WTC11 (cell line): ENCODE data around the gene GYS1.

Experiments
- SMAD3 ChIP-seq: sonication (generic); formaldehyde crosslinking; IDR thresholded peaks from 2 replicates; pipeline ENCODE4 v1.8.0; 2022; ENCODE audit warnings: missing genetic modification reagents, mild to moderate bottlenecking, borderline replicate concordance
- ZNF121 ChIP-seq: sonication (generic); formaldehyde crosslinking; IDR thresholded peaks from 2 replicates; pipeline ENCODE4 v1.8.0; 2023; ENCODE audit warnings: missing genetic modification reagents
- ZNF138 ChIP-seq: sonication (generic); formaldehyde crosslinking; conservative IDR thresholded peaks from 2 replicates; pipeline ENCODE4 v1.8.1; 2022; ENCODE audit warnings: mild to moderate bottlenecking, moderate library complexity, missing genetic modification reagents
- ZNF416 ChIP-seq: fragments of 250-450 bp; sonication (Bioruptor Pico); IDR thresholded peaks from 2 replicates; pipeline ENCODE4 v1.9.0; 2021; ENCODE audit warnings: mild to moderate bottlenecking, inconsistent platforms
- TF ChIP-seq, protein P1 (sequence below): fragments of 200-600 bp; IDR thresholded peaks from 2 replicates; pipeline ENCODE4 v1.8.0; 2022; ENCODE audit warnings: antibody characterized with exemption
- TF ChIP-seq, protein P2 (sequence below): sonication (generic); formaldehyde crosslinking; IDR thresholded peaks from 2 replicates; pipeline ENCODE4 v1.8.1; 2023; ENCODE audit warnings: mild to moderate bottlenecking, missing genetic modification reagents, moderate library complexity
- TF ChIP-seq, protein P3 (sequence below): fragments of 250-450 bp; sonication (Bioruptor Pico); IDR thresholded peaks from 2 replicates; pipeline ENCODE4 v1.9.0; 2021; ENCODE audit warnings: mild to moderate bottlenecking
- TF ChIP-seq, protein P4 (sequence below): sonication (generic); formaldehyde crosslinking; conservative IDR thresholded peaks from 2 replicates; pipeline ENCODE4 v1.8.1; 2023; ENCODE audit warnings: mild to moderate bottlenecking, low read depth, missing genetic modification reagents, moderate library complexity
- TF ChIP-seq, protein P5 (sequence below): sonication (generic); formaldehyde crosslinking; IDR thresholded peaks from 2 replicates; pipeline ENCODE4 v1.8.0; 2022; ENCODE audit warnings: mild to moderate bottlenecking, missing genetic modification reagents

DNA sequence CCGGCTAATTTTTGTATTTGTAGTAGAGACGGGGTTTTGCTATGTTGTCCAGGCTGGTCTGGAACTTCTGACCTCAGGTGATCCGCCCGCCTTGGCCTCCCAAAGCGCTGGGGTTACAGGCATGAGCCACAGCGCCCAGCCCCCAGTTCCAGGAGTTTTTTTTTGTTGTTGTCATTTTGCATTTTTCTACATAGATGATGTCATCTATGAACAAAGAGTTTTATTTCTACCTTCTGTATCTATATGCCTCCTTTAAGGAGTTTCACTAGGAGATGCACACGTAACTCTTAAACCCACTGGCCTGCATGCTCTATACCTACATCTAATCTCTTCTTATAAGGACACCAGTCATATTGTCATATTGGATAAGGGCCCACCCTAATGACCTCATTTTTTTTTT is 54.9 kb downstream of the GYS1 start:
- TF ChIP-seq, protein P1, sequence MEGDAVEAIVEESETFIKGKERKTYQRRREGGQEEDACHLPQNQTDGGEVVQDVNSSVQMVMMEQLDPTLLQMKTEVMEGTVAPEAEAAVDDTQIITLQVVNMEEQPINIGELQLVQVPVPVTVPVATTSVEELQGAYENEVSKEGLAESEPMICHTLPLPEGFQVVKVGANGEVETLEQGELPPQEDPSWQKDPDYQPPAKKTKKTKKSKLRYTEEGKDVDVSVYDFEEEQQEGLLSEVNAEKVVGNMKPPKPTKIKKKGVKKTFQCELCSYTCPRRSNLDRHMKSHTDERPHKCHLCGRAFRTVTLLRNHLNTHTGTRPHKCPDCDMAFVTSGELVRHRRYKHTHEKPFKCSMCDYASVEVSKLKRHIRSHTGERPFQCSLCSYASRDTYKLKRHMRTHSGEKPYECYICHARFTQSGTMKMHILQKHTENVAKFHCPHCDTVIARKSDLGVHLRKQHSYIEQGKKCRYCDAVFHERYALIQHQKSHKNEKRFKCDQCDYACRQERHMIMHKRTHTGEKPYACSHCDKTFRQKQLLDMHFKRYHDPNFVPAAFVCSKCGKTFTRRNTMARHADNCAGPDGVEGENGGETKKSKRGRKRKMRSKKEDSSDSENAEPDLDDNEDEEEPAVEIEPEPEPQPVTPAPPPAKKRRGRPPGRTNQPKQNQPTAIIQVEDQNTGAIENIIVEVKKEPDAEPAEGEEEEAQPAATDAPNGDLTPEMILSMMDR = no peak
- TF ChIP-seq ZNF138 (no peak), ZNF121 (CRISPR knock-in tag) (no peak), SMAD3 (no peak), ZNF416 (no peak)
- TF ChIP-seq, protein P2, sequence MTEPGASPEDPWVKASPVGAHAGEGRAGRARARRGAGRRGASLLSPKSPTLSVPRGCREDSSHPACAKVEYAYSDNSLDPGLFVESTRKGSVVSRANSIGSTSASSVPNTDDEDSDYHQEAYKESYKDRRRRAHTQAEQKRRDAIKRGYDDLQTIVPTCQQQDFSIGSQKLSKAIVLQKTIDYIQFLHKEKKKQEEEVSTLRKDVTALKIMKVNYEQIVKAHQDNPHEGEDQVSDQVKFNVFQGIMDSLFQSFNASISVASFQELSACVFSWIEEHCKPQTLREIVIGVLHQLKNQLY (CRISPR knock-in tag) = no peak
- TF ChIP-seq, protein P3, sequence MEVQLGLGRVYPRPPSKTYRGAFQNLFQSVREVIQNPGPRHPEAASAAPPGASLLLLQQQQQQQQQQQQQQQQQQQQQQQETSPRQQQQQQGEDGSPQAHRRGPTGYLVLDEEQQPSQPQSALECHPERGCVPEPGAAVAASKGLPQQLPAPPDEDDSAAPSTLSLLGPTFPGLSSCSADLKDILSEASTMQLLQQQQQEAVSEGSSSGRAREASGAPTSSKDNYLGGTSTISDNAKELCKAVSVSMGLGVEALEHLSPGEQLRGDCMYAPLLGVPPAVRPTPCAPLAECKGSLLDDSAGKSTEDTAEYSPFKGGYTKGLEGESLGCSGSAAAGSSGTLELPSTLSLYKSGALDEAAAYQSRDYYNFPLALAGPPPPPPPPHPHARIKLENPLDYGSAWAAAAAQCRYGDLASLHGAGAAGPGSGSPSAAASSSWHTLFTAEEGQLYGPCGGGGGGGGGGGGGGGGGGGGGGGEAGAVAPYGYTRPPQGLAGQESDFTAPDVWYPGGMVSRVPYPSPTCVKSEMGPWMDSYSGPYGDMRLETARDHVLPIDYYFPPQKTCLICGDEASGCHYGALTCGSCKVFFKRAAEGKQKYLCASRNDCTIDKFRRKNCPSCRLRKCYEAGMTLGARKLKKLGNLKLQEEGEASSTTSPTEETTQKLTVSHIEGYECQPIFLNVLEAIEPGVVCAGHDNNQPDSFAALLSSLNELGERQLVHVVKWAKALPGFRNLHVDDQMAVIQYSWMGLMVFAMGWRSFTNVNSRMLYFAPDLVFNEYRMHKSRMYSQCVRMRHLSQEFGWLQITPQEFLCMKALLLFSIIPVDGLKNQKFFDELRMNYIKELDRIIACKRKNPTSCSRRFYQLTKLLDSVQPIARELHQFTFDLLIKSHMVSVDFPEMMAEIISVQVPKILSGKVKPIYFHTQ (CRISPR knock-in tag) = no peak
- TF ChIP-seq, protein P4, sequence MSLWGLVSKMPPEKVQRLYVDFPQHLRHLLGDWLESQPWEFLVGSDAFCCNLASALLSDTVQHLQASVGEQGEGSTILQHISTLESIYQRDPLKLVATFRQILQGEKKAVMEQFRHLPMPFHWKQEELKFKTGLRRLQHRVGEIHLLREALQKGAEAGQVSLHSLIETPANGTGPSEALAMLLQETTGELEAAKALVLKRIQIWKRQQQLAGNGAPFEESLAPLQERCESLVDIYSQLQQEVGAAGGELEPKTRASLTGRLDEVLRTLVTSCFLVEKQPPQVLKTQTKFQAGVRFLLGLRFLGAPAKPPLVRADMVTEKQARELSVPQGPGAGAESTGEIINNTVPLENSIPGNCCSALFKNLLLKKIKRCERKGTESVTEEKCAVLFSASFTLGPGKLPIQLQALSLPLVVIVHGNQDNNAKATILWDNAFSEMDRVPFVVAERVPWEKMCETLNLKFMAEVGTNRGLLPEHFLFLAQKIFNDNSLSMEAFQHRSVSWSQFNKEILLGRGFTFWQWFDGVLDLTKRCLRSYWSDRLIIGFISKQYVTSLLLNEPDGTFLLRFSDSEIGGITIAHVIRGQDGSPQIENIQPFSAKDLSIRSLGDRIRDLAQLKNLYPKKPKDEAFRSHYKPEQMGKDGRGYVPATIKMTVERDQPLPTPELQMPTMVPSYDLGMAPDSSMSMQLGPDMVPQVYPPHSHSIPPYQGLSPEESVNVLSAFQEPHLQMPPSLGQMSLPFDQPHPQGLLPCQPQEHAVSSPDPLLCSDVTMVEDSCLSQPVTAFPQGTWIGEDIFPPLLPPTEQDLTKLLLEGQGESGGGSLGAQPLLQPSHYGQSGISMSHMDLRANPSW = no peak
- TF ChIP-seq, protein P5, sequence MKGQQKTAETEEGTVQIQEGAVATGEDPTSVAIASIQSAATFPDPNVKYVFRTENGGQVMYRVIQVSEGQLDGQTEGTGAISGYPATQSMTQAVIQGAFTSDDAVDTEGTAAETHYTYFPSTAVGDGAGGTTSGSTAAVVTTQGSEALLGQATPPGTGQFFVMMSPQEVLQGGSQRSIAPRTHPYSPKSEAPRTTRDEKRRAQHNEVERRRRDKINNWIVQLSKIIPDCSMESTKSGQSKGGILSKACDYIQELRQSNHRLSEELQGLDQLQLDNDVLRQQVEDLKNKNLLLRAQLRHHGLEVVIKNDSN = no peak
